GM10248 (cell line): ENCODE results near the gene APMAP.

Experiments used
- CTCF ChIA-PET: fragments of 300-600 bp; sonication (Branson Sonifier 250); formaldehyde crosslinking; extraction: SDS; loops from one replicate; lab custom pipeline; 2021; ENCODE audit warnings: antibody characterized with exemption; lab: Yijun Ruan, JAX
- POLR2A ChIA-PET: fragments of 350-650 bp; sonication (Branson Sonifier 250); formaldehyde crosslinking; extraction: SDS; loops from one replicate; lab custom pipeline; 2020; ENCODE audit warnings: antibody characterized with exemption; lab: Yijun Ruan, JAX
- DNase-seq: peaks from one replicate; pipeline ENCODE4 v3.0.0; 2012; ENCODE audit errors: extremely low spot score
- CTCF ChIP-seq: IDR thresholded peaks from 2 replicates; pipeline ENCODE4 v1.5.1; 2012; ENCODE audit warnings: mild to moderate bottlenecking, low read depth; ENCODE audit errors: extremely low read depth, missing control alignments, control extremely low read depth

APMAP gene

GRCh38 chr20:25032478-25033264, 40.1 kb upstream of the APMAP start:
- no peak for TF ChIP-seq CTCF
- POLR2A ChIA-PET: no interaction called here
- CTCF ChIA-PET: interaction anchor here (0.8 to 3.7 kb wide), 9 partner anchors 13 to 367 kb away, joined by 3 to 21 read pairs (median 4); no protein-coding TSS in a partner anchor
- no peak for DNase-seq

GRCh38 chr20:25032065-25032477, 39.5 kb upstream of the APMAP start:
- no peak for TF ChIP-seq CTCF
- ChIA-PET CTCF (interaction anchor here (1.3 to 3.7 kb wide), 5 partner anchors 12 to 367 kb away, joined by 3 to 21 read pairs (median 6); no protein-coding TSS in a partner anchor), POLR2A (no interaction called here)
- no peak for DNase-seq

- CTCF ChIA-PET: interaction anchor here (1.3 to 3.7 kb wide), 5 partner anchors 13 to 368 kb away, joined by 3 to 21 read pairs (median 4); no protein-coding TSS in a partner anchor
- TF ChIP-seq CTCF: no peak
- DNase-seq: no peak
- POLR2A ChIA-PET: no interaction called here
These were observed 38.7 kb upstream of the APMAP start for GRCh38 chr20:25031241-25031640.

- no peak for TF ChIP-seq CTCF
- ChIA-PET POLR2A (no interaction called here), CTCF (interaction anchor here (1.3 to 1.6 kb wide), 4 partner anchors 14 to 369 kb away, joined by 3 to 6 read pairs (median 4); no protein-coding TSS in a partner anchor)
- DNase-seq: no peak
These were observed 38.2 kb upstream of the APMAP start for GRCh38 chr20:25030649-25031207.

- POLR2A ChIA-PET: no interaction called here
- CTCF ChIA-PET: interaction anchor here (1.3 kb wide), 1 partner anchor 34 kb away, joined by 3 read pairs; no protein-coding TSS in a partner anchor
- no peak for TF ChIP-seq CTCF
- DNase-seq: no peak
These were observed 37.6 kb upstream of the APMAP start for GRCh38 chr20:25030007-25030648.

GRCh38 chr20:25025986-25026605, 33.5 kb upstream of the APMAP start:
- ChIA-PET POLR2A (no interaction called here), CTCF (no interaction called here)
- DNase-seq: no peak
- no peak for TF ChIP-seq CTCF
